Measurements from ENCODE around the gene DNAJC16. TPM values are rescaled to one million over a fixed set of nuclear protein-coding genes. Genes with fewer than 3 reads are reported as not detected.

Gene DNAJC16
- total and polyA plus RNA-seq, 2 of the 13 experiments (the other 11 are each of a cell fraction or from before 2014, with no cell fraction given) = 11.4 to 15.4 TPM

- no peak for TF ChIP-seq PBX2 (CRISPR knock-in tag; IDR thresholded peaks at IDR 0.05)
- no peak for TF ChIP-seq THAP8 (CRISPR knock-in tag; IDR thresholded peaks at IDR 0.05; ENCODE audit: borderline replicate concordance)
- TF ChIP-seq HNRNPL (IDR thresholded peaks at IDR 0.05; ENCODE audit: low read depth, low read length) = no peak
- peak; percentile 65 for TF ChIP-seq POLR2AphosphoS5 (IDR thresholded peaks at IDR 0.05; ENCODE audit: low read depth, low read length)
- TF ChIP-seq SNAPC4 (CRISPR knock-in tag; IDR thresholded peaks at IDR 0.05) = no peak
- no peak for TF ChIP-seq MTA1 (CRISPR knock-in tag; IDR thresholded peaks at IDR 0.05; ENCODE audit: borderline replicate concordance)
- TF ChIP-seq SOX5 (CRISPR knock-in tag; IDR thresholded peaks at IDR 0.05; ENCODE audit: borderline replicate concordance) = no peak
- no peak for TF ChIP-seq ZNF766 (CRISPR knock-in tag; IDR thresholded peaks at IDR 0.05; ENCODE audit: borderline replicate concordance)
- TF ChIP-seq TCF7 (IDR thresholded peaks at IDR 0.05; ENCODE audit: low read depth) = no peak
- 0 out of 2 replicates have a peak, but pooled peaks have one; percentile 1 for TF ChIP-seq SMAD3 (CRISPR knock-in tag; IDR thresholded peaks at IDR 0.05)
- no peak for TF ChIP-seq NFIB (CRISPR knock-in tag; IDR thresholded peaks at IDR 0.05; ENCODE audit: borderline replicate concordance)
- TF ChIP-seq SNRNP70 (IDR thresholded peaks at IDR 0.05; ENCODE audit: low read depth, low read length) = no peak
- peak; percentile 72 for TF ChIP-seq TAF1 (CRISPR knock-in tag; IDR thresholded peaks at IDR 0.05)
- TF ChIP-seq RFXANK (CRISPR knock-in tag; IDR thresholded peaks at IDR 0.05) = no peak
- TF ChIP-seq MBD4 (IDR thresholded peaks at IDR 0.05; ENCODE audit: borderline replicate concordance, low read length) = no peak
- TF ChIP-seq POLR2G (IDR thresholded peaks at IDR 0.05; ENCODE audit: low read depth, low read length) = peak; percentile 69
- TF ChIP-seq PHF8 (CRISPR knock-in tag; IDR thresholded peaks at IDR 0.05) = peak; percentile 71
- TF ChIP-seq AKAP8 (CRISPR knock-in tag; IDR thresholded peaks at IDR 0.05) = no peak
- TF ChIP-seq MTERF4 (CRISPR knock-in tag; IDR thresholded peaks at IDR 0.05) = no peak
- no peak for TF ChIP-seq ZBTB14 (CRISPR knock-in tag; IDR thresholded peaks at IDR 0.05)
- TF ChIP-seq KAT8 (CRISPR knock-in tag; IDR thresholded peaks at IDR 0.05) = peak; percentile 41; the same call in 1 of the 2 replicates
- TF ChIP-seq ZMYM2 (CRISPR knock-in tag; IDR thresholded peaks at IDR 0.05) = no peak
- 0 out of 2 replicates have a peak, but pooled peaks have one; percentile 18 for TF ChIP-seq HDAC2 (CRISPR knock-in tag; IDR thresholded peaks at IDR 0.05)
- no peak for TF ChIP-seq NR2F2 (IDR thresholded peaks at IDR 0.05; ENCODE audit: borderline replicate concordance, low read depth)
- no peak for TF ChIP-seq SP1 (IDR thresholded peaks at IDR 0.05)
- peak; percentile 44; the same call in 1 of the 2 replicates for TF ChIP-seq SP1 (CRISPR knock-in tag; IDR thresholded peaks at IDR 0.05)
Measured at GRCh38 chr1:15524021-15524282, 2.7 kb upstream of the DNAJC16 start, which contains the start of gene CASP9 (continued).

Data from HepG2 (cell line).